GM12865 (cell line): ENCODE results near the gene RRAS.

Source experiments
- DNase-seq: peaks from one replicate; pipeline ENCODE4 v3.0.0; 2010; ENCODE audit warnings: low read depth
- H3K4me3 ChIP-seq: 2 replicates; pipeline ENCODE4 v1.5.1; 2011; ENCODE audit warnings: mild to moderate bottlenecking, low read depth, low read length, control low read depth
- CTCF ChIP-seq: IDR thresholded peaks from 2 replicates; pipeline ENCODE4 v1.5.1; 2011; ENCODE audit warnings: low read length, control low read depth, low read depth, inconsistent platforms; ENCODE audit not compliant: insufficient read depth; ENCODE audit errors: missing control alignments

RRAS gene

GRCh38 chr19:49653466-49653806 lies 13.5 kb upstream of the RRAS start:
- H3K4me3 ChIP-seq, result no peak overlapping the region
- DNase-seq, result no peak
- TF ChIP-seq CTCF, result no peak

- TF ChIP-seq CTCF, result no peak
- H3K4me3 ChIP-seq, result no peak overlapping the region
- no peak for DNase-seq
These were observed 12.9 kb upstream of the RRAS start for GRCh38 chr19:49652551-49653465.

DNA sequence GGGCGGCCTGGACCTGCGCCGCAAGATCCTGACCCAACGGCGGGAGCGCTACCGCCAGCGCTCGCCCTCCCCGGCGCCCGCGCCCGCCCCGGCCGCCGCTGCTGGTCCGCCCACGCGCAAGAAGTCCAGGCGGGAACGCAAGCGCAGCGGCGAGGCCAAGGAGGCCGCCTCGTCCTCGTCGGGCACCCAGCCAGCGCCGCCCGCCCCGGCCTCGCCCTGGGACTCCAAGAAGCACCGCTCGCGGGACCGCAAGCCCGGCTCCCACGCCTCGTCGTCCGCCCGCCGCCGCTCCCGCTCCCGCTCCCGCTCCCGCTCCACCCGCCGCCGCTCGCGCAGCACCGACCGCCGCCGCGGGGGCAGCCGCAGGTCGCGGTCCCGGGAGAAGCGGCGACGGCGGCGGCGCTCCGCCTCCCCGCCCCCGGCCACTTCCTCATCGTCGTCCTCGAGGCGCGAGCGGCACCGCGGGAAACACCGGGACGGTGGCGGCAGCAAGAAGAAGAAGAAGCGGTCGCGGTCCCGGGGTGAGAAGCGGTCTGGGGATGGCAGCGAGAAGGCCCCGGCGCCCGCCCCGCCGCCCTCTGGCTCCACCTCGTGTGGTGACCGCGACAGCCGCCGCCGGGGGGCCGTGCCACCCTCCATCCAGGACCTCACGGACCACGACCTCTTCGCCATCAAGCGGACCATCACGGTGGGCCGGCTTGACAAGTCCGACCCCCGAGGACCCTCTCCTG lies 12.0 kb upstream of the RRAS start:
- DNase-seq, result no peak
- TF ChIP-seq CTCF, result no peak
- H3K4me3 ChIP-seq, result no peak overlapping the region

GRCh38 chr19:49651029-49651819 lies 11.3 kb upstream of the RRAS start:
- no peak for TF ChIP-seq CTCF
- no peak overlapping the region for H3K4me3 ChIP-seq
- no peak for DNase-seq

DNA sequence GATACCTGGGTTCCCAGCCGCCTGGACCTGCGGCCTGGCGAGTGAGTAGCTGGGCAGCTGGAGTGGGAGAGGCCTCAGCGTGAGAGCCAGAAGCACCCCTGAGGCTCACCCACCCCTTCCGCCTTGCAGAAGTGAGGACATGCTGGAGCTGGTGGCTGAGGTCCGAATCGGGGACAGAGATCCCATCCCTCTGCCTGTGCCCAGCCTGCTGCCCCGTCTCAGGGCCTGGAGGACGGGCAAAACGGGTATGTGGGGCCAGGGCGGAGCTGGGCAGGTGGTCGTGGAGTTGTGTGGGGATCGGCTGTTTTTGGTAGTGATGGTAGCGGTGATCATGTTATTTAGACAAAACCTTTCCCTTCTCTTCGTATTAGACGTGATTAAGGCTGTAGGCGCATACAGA lies 6.6 kb upstream of the RRAS start:
- TF ChIP-seq CTCF, result no peak
- H3K4me3 ChIP-seq, result no peak overlapping the region
- no peak for DNase-seq

DNA sequence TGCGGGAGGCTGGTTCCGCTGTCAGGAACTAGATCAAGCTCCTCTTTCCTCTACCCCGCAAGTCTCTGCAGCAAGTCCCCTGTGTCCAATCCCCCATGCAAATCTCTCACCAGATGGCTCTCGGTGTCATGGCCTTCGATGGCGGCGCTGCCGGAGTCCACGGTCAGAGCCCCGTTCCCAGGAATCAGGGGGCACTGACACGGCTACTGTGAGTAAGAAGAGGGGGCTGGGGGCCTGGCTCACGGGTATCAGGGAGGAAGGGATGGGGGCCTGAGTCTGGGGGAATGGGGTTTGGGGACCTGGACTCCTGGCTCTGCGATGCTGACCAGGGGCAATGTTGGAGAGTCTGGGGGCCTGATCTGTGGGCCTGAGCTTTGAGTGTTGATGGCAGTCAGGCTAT lies 6.1 kb upstream of the RRAS start:
- no peak overlapping the region for H3K4me3 ChIP-seq
- TF ChIP-seq CTCF, result no peak
- no peak for DNase-seq
